Transverse colon (tissue), 3 donors: ENCODE measurements around the gene LRP1B.

Source experiments
- CTCF ChIP-seq, 5 experiments: fragments of 200-600 bp in 3 of 5; fragments of 450-650 bp in 2 of 5; sonication (generic) in 3 of 5; IDR thresholded peaks; 1 replicate in 2 of 5; 2 replicates in 3 of 5; pipeline ENCODE4 v1.5.1; 2016 to 2017; ENCODE audit warnings: antibody characterized with exemption in 5 of 5, inconsistent platforms in 3 of 5, mild to moderate bottlenecking in 2 of 5, moderate library complexity in 1 of 5
- EP300 ChIP-seq: sonication (generic); formaldehyde crosslinking; IDR thresholded peaks from one replicate; pipeline ENCODE4 v1.6.1; 2017; ENCODE audit warnings: antibody characterized with exemption, low read depth
- POLR2A ChIP-seq: fragments of 450-650 bp; IDR thresholded peaks from one replicate; pipeline ENCODE4 v1.6.1; 2016; ENCODE audit warnings: antibody characterized with exemption, mild to moderate bottlenecking, moderate library complexity

- TF ChIP-seq EP300: no peak
- TF ChIP-seq CTCF (IDR thresholded peaks at IDR 0.05): no peak
- no peak for TF ChIP-seq POLR2A
These were observed 30.5 kb downstream of the LRP1B start for GRCh38 chr2:142100139-142100873.
